Lower leg skin (tissue), 3 donors: Measurements from ENCODE around the gene TFDP1.

Experiments used
- CTCF ChIP-seq, 3 donors: fragments of 450-650 bp; IDR thresholded peaks; one replicate each; pipeline ENCODE4 v1.5.1; 2016; ENCODE audit warnings: antibody characterized with exemption in 3 of 3, mild to moderate bottlenecking in 3 of 3, moderate library complexity in 2 of 3
- POLR2A ChIP-seq, 2 donors: fragments of 450-650 bp; IDR thresholded peaks; one replicate each; pipeline ENCODE4 v1.6.1; 2016 to 2017; ENCODE audit warnings: antibody characterized with exemption in 2 of 2, mild to moderate bottlenecking in 1 of 2, moderate library complexity in 1 of 2

- TF ChIP-seq CTCF (IDR thresholded peaks at IDR 0.05) = no peak
- no peak for TF ChIP-seq POLR2A (IDR thresholded peaks at IDR 0.05)
These were observed 83.4 kb downstream of the TFDP1 start for GRCh38 chr13:113667771-113668490.
